ENCODE results near the gene C22orf15. TPM values are rescaled to one million over a fixed set of nuclear protein-coding genes. Genes with fewer than 3 reads are reported as not detected.

Gene C22orf15
- total RNA-seq, 1 experiment from 2014 or later = not detected

DNA sequence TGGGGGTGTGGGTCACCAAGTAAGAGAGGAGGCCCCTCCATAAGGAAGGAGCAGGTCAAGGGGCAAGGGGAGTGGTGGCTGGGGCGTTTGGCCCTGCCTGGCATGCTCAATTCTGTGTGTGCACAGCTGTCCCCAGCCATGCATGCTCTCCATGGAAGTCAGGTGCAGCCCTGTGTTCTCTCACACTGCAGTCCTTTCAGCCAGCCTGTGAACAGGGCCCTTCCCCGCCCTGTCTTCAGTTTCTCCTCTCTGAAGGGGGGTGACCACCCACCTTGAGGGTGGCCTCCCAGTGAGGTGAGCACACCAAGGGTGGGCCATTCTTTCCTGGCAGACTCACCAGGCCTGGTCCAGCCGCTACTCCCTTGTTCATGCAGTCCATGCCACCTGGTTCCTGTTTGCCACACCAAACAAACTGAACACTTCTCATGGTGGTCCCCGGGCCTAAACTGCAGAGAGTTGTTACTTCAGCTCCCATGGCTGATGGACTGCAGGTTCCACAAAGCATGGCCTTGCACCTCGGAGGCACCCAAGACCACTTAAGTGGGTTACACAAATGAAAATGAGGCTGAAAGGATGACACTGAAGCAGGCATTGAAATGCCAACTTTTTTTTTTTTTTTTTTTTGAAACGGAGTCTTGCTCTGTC, 6.7 kb downstream of the C22orf15 start:
- Histone ChIP-seq H3K4me1 (ENCODE audit: control insufficient read depth in 1 of 2, insufficient read depth in 2 of 2, low read length in 2 of 2) (peaks cover 26 to 67% of the 10 kb centered on the region in 2 experiments), H3K79me2 (ENCODE audit: insufficient read depth, low read length) (peaks cover 32% of the 10 kb centered on the region), H3K9me2 (ENCODE audit: insufficient read depth) (no peaks in the 10 kb centered on the region), H3K9me3 (ENCODE audit: control insufficient read depth in 1 of 2, insufficient read depth in 1 of 2, low read depth in 1 of 2, low read length in 2 of 2) (no peaks in the 10 kb centered on the region), H3K27ac (ENCODE audit: low read depth, low read length) (peak overlapping the region; percentile 10; the same call in 1 of the 2 replicates), H2AFZ (ENCODE audit: low read depth, low read length, poor library complexity, severe bottlenecking) (no peak overlapping the region), H3K4me2 (ENCODE audit: low read length) (0 out of 2 replicates have a peak overlapping the region, but pooled peaks have one; percentile 100), H3K36me3 (ENCODE audit: control insufficient read depth in 1 of 2, insufficient read depth in 2 of 2, low read length in 2 of 2) (peaks cover 7 to 18% of the 10 kb centered on the region in 2 experiments; a peak in 3 of 4 replicates), H4K20me1 (ENCODE audit: insufficient read depth) (no peaks in the 10 kb centered on the region), H3K4me3 (replicated peaks in 1 of 2; ENCODE audit: low read depth in 1 of 2, low read length in 2 of 2) (no peak overlapping the region), H3K27me3 (ENCODE audit: insufficient read depth, low read length) (no peaks in the 10 kb centered on the region), H3K9ac (ENCODE audit: low read length) (no peak overlapping the region)
- ATAC-seq = no peak
- no peak for TF ChIP-seq CBX3 (IDR thresholded peaks at IDR 0.05; ENCODE audit: low read depth)
- no peak for TF ChIP-seq ZNF274 (IDR thresholded peaks at IDR 0.05; ENCODE audit: low read depth, low read length)
- no peak for TF ChIP-seq EZH2 (IDR thresholded peaks at IDR 0.05)
- no peak for TF ChIP-seq SRF (IDR thresholded peaks at IDR 0.05; ENCODE audit: low read depth)
- CTCF ChIA-PET = interaction anchor here (0.9 to 2.2 kb wide), 3 partner anchors 17 to 80 kb away, joined by 3 to 6 read pairs (median 4); partner anchors contain the start of gene SMARCB1
- intact Hi-C loops (cut with micrococcal nuclease) = loop anchor here (5.0 to 10.0 kb wide), 2 partner anchors 78 to 185 kb away; no protein-coding TSS in a partner anchor
- RAD21 ChIA-PET (ENCODE audit: low non-redundant PET in 1 of 2, low total read pairs in 2 of 2, uncharacterized antibody in 2 of 2, unreplicated experiment in 2 of 2) = no interaction called here
- DNase-seq (ENCODE audit: low read depth, low spot score) = no peak
- no TSS peak for BruUV-seq (replicated peaks)
- POLR2A ChIA-PET = interaction anchor here (1.0 kb wide), 1 partner anchor 16 kb away, joined by 4 read pairs; no protein-coding TSS in a partner anchor

DNA sequence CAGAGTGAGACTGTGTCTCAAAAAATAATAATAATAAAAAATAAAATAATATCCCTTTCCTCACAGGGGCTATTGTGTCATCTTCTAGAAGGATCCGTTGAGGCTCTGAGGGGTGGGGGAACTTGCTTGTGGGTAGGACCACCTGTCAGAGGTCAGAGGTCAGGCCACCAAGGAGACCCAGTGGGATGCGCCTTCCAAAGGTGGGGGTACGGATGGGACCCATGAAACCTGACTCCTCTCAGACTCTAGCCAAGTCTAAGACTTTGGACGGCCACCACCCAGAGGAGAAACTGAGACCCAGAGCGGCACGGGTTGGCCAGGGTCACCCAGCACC, 9.5 kb downstream of the C22orf15 start:
- POLR2A ChIA-PET = interaction anchor here (1.5 to 3.4 kb wide), 2 partner anchors 9 to 14 kb away, joined by 4 to 22 read pairs; partner anchors contain the start of gene SMARCB1
- peak overlapping the region; percentile 94 for H3K4me2 ChIP-seq (ENCODE audit: low read length)
- TF ChIP-seq FOSL1 (IDR thresholded peaks at IDR 0.05; ENCODE audit: low read depth) = no peak
- TF ChIP-seq EZH2phosphoT487 (IDR thresholded peaks at IDR 0.05; ENCODE audit: borderline replicate concordance) = no peak
- TF ChIP-seq, protein P1, sequence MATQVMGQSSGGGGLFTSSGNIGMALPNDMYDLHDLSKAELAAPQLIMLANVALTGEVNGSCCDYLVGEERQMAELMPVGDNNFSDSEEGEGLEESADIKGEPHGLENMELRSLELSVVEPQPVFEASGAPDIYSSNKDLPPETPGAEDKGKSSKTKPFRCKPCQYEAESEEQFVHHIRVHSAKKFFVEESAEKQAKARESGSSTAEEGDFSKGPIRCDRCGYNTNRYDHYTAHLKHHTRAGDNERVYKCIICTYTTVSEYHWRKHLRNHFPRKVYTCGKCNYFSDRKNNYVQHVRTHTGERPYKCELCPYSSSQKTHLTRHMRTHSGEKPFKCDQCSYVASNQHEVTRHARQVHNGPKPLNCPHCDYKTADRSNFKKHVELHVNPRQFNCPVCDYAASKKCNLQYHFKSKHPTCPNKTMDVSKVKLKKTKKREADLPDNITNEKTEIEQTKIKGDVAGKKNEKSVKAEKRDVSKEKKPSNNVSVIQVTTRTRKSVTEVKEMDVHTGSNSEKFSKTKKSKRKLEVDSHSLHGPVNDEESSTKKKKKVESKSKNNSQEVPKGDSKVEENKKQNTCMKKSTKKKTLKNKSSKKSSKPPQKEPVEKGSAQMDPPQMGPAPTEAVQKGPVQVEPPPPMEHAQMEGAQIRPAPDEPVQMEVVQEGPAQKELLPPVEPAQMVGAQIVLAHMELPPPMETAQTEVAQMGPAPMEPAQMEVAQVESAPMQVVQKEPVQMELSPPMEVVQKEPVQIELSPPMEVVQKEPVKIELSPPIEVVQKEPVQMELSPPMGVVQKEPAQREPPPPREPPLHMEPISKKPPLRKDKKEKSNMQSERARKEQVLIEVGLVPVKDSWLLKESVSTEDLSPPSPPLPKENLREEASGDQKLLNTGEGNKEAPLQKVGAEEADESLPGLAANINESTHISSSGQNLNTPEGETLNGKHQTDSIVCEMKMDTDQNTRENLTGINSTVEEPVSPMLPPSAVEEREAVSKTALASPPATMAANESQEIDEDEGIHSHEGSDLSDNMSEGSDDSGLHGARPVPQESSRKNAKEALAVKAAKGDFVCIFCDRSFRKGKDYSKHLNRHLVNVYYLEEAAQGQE (IDR thresholded peaks at IDR 0.05; ENCODE audit: low read depth) = no peak
- TF ChIP-seq SRF (IDR thresholded peaks at IDR 0.05; ENCODE audit: low read depth) = no peak
- no peak for TF ChIP-seq EZH2 (IDR thresholded peaks at IDR 0.05)
- TF ChIP-seq, protein P2, sequence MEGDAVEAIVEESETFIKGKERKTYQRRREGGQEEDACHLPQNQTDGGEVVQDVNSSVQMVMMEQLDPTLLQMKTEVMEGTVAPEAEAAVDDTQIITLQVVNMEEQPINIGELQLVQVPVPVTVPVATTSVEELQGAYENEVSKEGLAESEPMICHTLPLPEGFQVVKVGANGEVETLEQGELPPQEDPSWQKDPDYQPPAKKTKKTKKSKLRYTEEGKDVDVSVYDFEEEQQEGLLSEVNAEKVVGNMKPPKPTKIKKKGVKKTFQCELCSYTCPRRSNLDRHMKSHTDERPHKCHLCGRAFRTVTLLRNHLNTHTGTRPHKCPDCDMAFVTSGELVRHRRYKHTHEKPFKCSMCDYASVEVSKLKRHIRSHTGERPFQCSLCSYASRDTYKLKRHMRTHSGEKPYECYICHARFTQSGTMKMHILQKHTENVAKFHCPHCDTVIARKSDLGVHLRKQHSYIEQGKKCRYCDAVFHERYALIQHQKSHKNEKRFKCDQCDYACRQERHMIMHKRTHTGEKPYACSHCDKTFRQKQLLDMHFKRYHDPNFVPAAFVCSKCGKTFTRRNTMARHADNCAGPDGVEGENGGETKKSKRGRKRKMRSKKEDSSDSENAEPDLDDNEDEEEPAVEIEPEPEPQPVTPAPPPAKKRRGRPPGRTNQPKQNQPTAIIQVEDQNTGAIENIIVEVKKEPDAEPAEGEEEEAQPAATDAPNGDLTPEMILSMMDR (IDR thresholded peaks at IDR 0.05 in 2 of 3, conservative IDR thresholded peaks at IDR 0.05 in 1 of 3; ENCODE audit: borderline replicate concordance in 1 of 3, insufficient read depth in 1 of 3, low read depth in 2 of 3, low read length in 2 of 3) = no peak
- TF ChIP-seq POLR2AphosphoS5 (IDR thresholded peaks at IDR 0.05; ENCODE audit: low read depth, low read length) = no peak
- no peak for TF ChIP-seq SP1 (IDR thresholded peaks at IDR 0.05; ENCODE audit: low read depth)
- TF ChIP-seq ELF1 (IDR thresholded peaks at IDR 0.05; ENCODE audit: borderline replicate concordance, low read depth) = no peak
- no peak for TF ChIP-seq JUND (IDR thresholded peaks at IDR 0.05)
- TF ChIP-seq, protein P3, sequence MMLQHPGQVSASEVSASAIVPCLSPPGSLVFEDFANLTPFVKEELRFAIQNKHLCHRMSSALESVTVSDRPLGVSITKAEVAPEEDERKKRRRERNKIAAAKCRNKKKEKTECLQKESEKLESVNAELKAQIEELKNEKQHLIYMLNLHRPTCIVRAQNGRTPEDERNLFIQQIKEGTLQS (IDR thresholded peaks at IDR 0.05) = no peak

More for the DNA sequence above, 9.5 kb downstream of the C22orf15 start:
- H3K4me1 ChIP-seq (ENCODE audit: control insufficient read depth in 1 of 2, insufficient read depth in 2 of 2, low read length in 2 of 2) = peaks cover 31 to 57% of the 10 kb centered on the region in 2 experiments
- BruUV-seq (replicated peaks) = no TSS peak
- H3K9me3 ChIP-seq (ENCODE audit: control insufficient read depth in 1 of 2, insufficient read depth in 1 of 2, low read depth in 1 of 2, low read length in 2 of 2) = no peaks in the 10 kb centered on the region
- H3K4me3 ChIP-seq (replicated peaks in 1 of 2; ENCODE audit: low read depth in 1 of 2, low read length in 2 of 2) = peak overlapping the region; percentile 40 to 67
- no peaks in the 10 kb centered on the region for H3K36me3 ChIP-seq (ENCODE audit: control insufficient read depth in 1 of 2, insufficient read depth in 2 of 2, low read length in 2 of 2)
- no peaks in the 10 kb centered on the region for H3K27me3 ChIP-seq (ENCODE audit: insufficient read depth, low read length)
- peak overlapping the region; percentile 61 for H2AFZ ChIP-seq (ENCODE audit: low read depth, low read length, poor library complexity, severe bottlenecking)
- RAD21 ChIA-PET (ENCODE audit: low non-redundant PET in 1 of 2, low total read pairs in 2 of 2, uncharacterized antibody in 2 of 2, unreplicated experiment in 2 of 2) = interaction anchor here in 1 of 2 experiments (0.6 kb wide), 1 partner anchor 239 kb away, joined by 3 read pairs; the partner anchor contains the start of gene CABIN1
- peak overlapping the region; percentile 58 for H3K9ac ChIP-seq (ENCODE audit: low read length)
- no peaks in the 10 kb centered on the region for H3K9me2 ChIP-seq (ENCODE audit: insufficient read depth)
- intact Hi-C loops (cut with micrococcal nuclease) = no loop called here
- no peak for DNase-seq (ENCODE audit: low read depth, low spot score)
- H4K20me1 ChIP-seq (ENCODE audit: insufficient read depth) = no peaks in the 10 kb centered on the region
- CTCF ChIA-PET = interaction anchor here (1.0 to 1.1 kb wide), 2 partner anchors 13 to 78 kb away, joined by 3 to 4 read pairs; no protein-coding TSS in a partner anchor
- ATAC-seq = peak; percentile 5
- H3K27ac ChIP-seq (ENCODE audit: low read depth, low read length) = peak overlapping the region; percentile 77
- H3K79me2 ChIP-seq (ENCODE audit: insufficient read depth, low read length) = peaks cover 6% of the 10 kb centered on the region
